ENCODE results near the gene PTMA.
"Not testable (repeated sequence)": the region's sequence is repeated elsewhere in the genome, so short reads cannot be mapped to it uniquely, and the experiment has no call there.

PTMA gene

GRCh38 chr2:231707927-231708772, at the start of gene PTMA:
TSS of gene PTMA (plus strand) at chr2:231708525. CDS start at chr2:231708707, 182 bp downstream.
- H3K27ac ChIP-seq: peak within 1 kb of the TSS; percentile 97 to 100 (median 100)
- peaks cover 30 to 43% (median 37%) of the 10 kb centered on the region in 10 experiments for H3K4me1 ChIP-seq
- peaks cover 42 to 48% (median 45%) of the 10 kb centered on the region in 11 experiments for H4K20me1 ChIP-seq
- peak within 1 kb of the TSS; percentile 87 to 100 (median 100) for H3K4me3 ChIP-seq
- peaks cover 0 to 14% (median 0%) of the 10 kb centered on the region in 11 experiments; a peak in 6 of 22 replicates for H3K9me3 ChIP-seq (replicated peaks in 1 of 11)
- no peak for TF ChIP-seq Cebpa-rat (IDR thresholded peaks at IDR 0.05)
- peak within 1 kb of the TSS; percentile 99 to 100 (median 100) for H3K9ac ChIP-seq
- peak within 1 kb of the TSS; percentile 88 to 100 (median 99) for H3K4me2 ChIP-seq
- no peaks in the 10 kb centered on the region for H3K27me3 ChIP-seq
- H3K36me3 ChIP-seq: peaks cover 23 to 42% (median 39%) of the 10 kb centered on the region in 11 experiments

- H3K36me3 ChIP-seq, H3K4me3 ChIP-seq, H3K9ac ChIP-seq, H4K20me1 ChIP-seq, H3K27me3 ChIP-seq: not testable (repeated sequence)
- Histone ChIP-seq H3K4me2 (peak overlapping the region in 2 of 11 experiments; percentile 57 to 70; a peak in 4 of 22 replicates), H3K27ac (0 out of 22 replicates have a peak overlapping the region, but pooled peaks of 2 of the 11 experiments have one; percentile 95 to 99), H3K9me3 (replicated peaks in 1 of 11) (peaks cover 0 to 25% (median 11%) of the 10 kb centered on the region in 11 experiments; a peak in 10 of 22 replicates), H3K4me1 (peaks cover 42 to 64% (median 53%) of the 10 kb centered on the region in 10 experiments)
These were observed 48.3 kb upstream of the PTMA start for GRCh38 chr2:231660073-231660472.

- no peak overlapping the region for H3K4me3 ChIP-seq
- H3K4me1 ChIP-seq: peaks cover 49 to 65% (median 55%) of the 10 kb centered on the region in 10 experiments
- no peaks in the 10 kb centered on the region for H3K27me3 ChIP-seq
- peak overlapping the region; percentile 55 to 83 (median 71) for H3K4me2 ChIP-seq
- no peaks in the 10 kb centered on the region for H4K20me1 ChIP-seq
- H3K9me3 ChIP-seq (replicated peaks in 1 of 11): peaks cover 0 to 25% (median 11%) of the 10 kb centered on the region in 11 experiments; a peak in 10 of 22 replicates
- no peak for TF ChIP-seq Cebpa-rat (IDR thresholded peaks at IDR 0.05)
- H3K36me3 ChIP-seq: no peaks in the 10 kb centered on the region
- H3K27ac ChIP-seq: peak overlapping the region in 9 of 11 experiments; percentile 93 to 99 (median 98); a peak in 17 of 22 replicates
- H3K9ac ChIP-seq: peak overlapping the region in 5 of 11 experiments; percentile 53 to 96 (median 86); a peak in 10 of 22 replicates
These were observed 47.5 kb upstream of the PTMA start for GRCh38 chr2:231660860-231661259.

- H3K4me3 ChIP-seq: peak overlapping the region in 9 of 10 experiments; percentile 10 to 63 (median 42); a peak in 13 of 20 replicates
These were observed 46.8 kb upstream of the PTMA start for GRCh38 chr2:231661422-231662027.

GRCh38 chr2:231662028-231662810, 46.1 kb upstream of the PTMA start:
- Histone ChIP-seq H4K20me1 (no peaks in the 10 kb centered on the region), H3K4me2 (peak overlapping the region; percentile 87 to 99 (median 94)), H3K9ac (peak overlapping the region; percentile 76 to 96 (median 86)), H3K27me3 (no peaks in the 10 kb centered on the region), H3K4me1 (peaks cover 56 to 73% (median 63%) of the 10 kb centered on the region in 10 experiments), H3K9me3 (replicated peaks in 1 of 11) (peaks cover 0 to 25% (median 11%) of the 10 kb centered on the region in 11 experiments; a peak in 10 of 22 replicates), H3K4me3 (peak overlapping the region; percentile 16 to 63 (median 42); a peak in 17 of 20 replicates), H3K36me3 (no peaks in the 10 kb centered on the region), H3K27ac (peak overlapping the region; percentile 90 to 99 (median 95))
- no peak for TF ChIP-seq Cebpa-rat (IDR thresholded peaks at IDR 0.05)

More at GRCh38 chr2:231661422-231662027, 46.8 kb upstream of the PTMA start:
- H3K9ac ChIP-seq: peak overlapping the region; percentile 76 to 96 (median 86)
- H3K9me3 ChIP-seq (replicated peaks in 1 of 11): peaks cover 0 to 25% (median 11%) of the 10 kb centered on the region in 11 experiments; a peak in 10 of 22 replicates
- no peaks in the 10 kb centered on the region for H3K36me3 ChIP-seq
- H4K20me1 ChIP-seq: no peaks in the 10 kb centered on the region
- peak overlapping the region; percentile 90 to 99 (median 95) for H3K27ac ChIP-seq
- H3K4me1 ChIP-seq: peaks cover 50 to 66% (median 56%) of the 10 kb centered on the region in 10 experiments
- peak overlapping the region; percentile 55 to 83 (median 71) for H3K4me2 ChIP-seq
- TF ChIP-seq Cebpa-rat (IDR thresholded peaks at IDR 0.05): no peak
- no peaks in the 10 kb centered on the region for H3K27me3 ChIP-seq

GRCh38 chr2:231662811-231663457, 45.4 kb upstream of the PTMA start:
- Histone ChIP-seq H3K27me3 (no peaks in the 10 kb centered on the region), H4K20me1 (no peaks in the 10 kb centered on the region), H3K27ac (peak overlapping the region; percentile 61 to 99 (median 95); a peak in 21 of 22 replicates), H3K4me2 (peak overlapping the region; percentile 87 to 99 (median 94)), H3K4me1 (peaks cover 63 to 76% (median 70%) of the 10 kb centered on the region in 10 experiments), H3K36me3 (no peaks in the 10 kb centered on the region), H3K9ac (peak overlapping the region in 10 of 11 experiments; percentile 9 to 96 (median 87); a peak in 17 of 22 replicates), H3K9me3 (replicated peaks in 1 of 11) (peaks cover 0 to 25% (median 11%) of the 10 kb centered on the region in 11 experiments; a peak in 10 of 22 replicates), H3K4me3 (peak overlapping the region; percentile 16 to 58 (median 38); a peak in 15 of 20 replicates)
- TF ChIP-seq Cebpa-rat (IDR thresholded peaks at IDR 0.05): no peak

- peak overlapping the region in 10 of 11 experiments; percentile 9 to 96 (median 87); a peak in 16 of 22 replicates for H3K9ac ChIP-seq
- H3K27me3 ChIP-seq: no peaks in the 10 kb centered on the region
- no peaks in the 10 kb centered on the region for H3K36me3 ChIP-seq
- peaks cover 70 to 83% (median 77%) of the 10 kb centered on the region in 10 experiments for H3K4me1 ChIP-seq
- no peak for TF ChIP-seq Cebpa-rat (IDR thresholded peaks at IDR 0.05)
- H3K4me2 ChIP-seq: peak overlapping the region; percentile 87 to 99 (median 94)
- H3K4me3 ChIP-seq: no peak overlapping the region; a peak in 1 of 20 replicates
- H4K20me1 ChIP-seq: no peaks in the 10 kb centered on the region
- peak overlapping the region; percentile 90 to 99 (median 95); a peak in 21 of 22 replicates for H3K27ac ChIP-seq
- peaks cover 0 to 23% (median 10%) of the 10 kb centered on the region in 11 experiments; a peak in 10 of 22 replicates for H3K9me3 ChIP-seq (replicated peaks in 1 of 11)
These were observed 44.7 kb upstream of the PTMA start for GRCh38 chr2:231663458-231664212.
